SK-N-SH (cell line): ENCODE data around the gene THOP1. TPM values are rescaled to one million over a fixed set of nuclear protein-coding genes. Genes with fewer than 3 reads are reported as not detected.
A peak's percentile ranks its signal among the peaks of the same experiment; 100 is the strongest.

Source experiments
- CHD2 ChIP-seq: fragments of 150-350 bp; IDR thresholded peaks from 2 replicates; pipeline ENCODE4 v1.6.1; 2018; ENCODE audit warnings: low read length; ENCODE audit not compliant: partially characterized antibody
- CTCF ChIP-seq: fragments of 200-600 bp; sonication (generic); IDR thresholded peaks from 2 replicates; pipeline ENCODE4 v1.6.1; 2017; ENCODE audit warnings: antibody characterized with exemption, mild to moderate bottlenecking, moderate library complexity
- ELF1 ChIP-seq: IDR thresholded peaks from 2 replicates; pipeline ENCODE4 v1.4.0; 2012
- EZH2phosphoT487 ChIP-seq: fragments of 200-600 bp; sonication (generic); IDR thresholded peaks from 2 replicates; pipeline ENCODE4 v1.6.1; 2017; ENCODE audit warnings: low read depth, mixed run types, mild to moderate bottlenecking, antibody characterized with exemption, moderate library complexity, borderline replicate concordance
- FOSL2 ChIP-seq: IDR thresholded peaks from 2 replicates; pipeline ENCODE4 v1.4.0; 2012; ENCODE audit warnings: low read depth, mild to moderate bottlenecking, moderate library complexity, borderline replicate concordance
- GABPA ChIP-seq: IDR thresholded peaks from 2 replicates; pipeline ENCODE4 v1.4.0; 2012; ENCODE audit warnings: low read depth, mild to moderate bottlenecking
- MXI1 ChIP-seq: IDR thresholded peaks from 2 replicates; pipeline ENCODE4 v1.6.1; 2012; ENCODE audit warnings: mild to moderate bottlenecking, low read depth, low read length, improper control_type of control experiment
- NRF1 ChIP-seq: IDR thresholded peaks from 2 replicates; pipeline ENCODE4 v1.6.1; 2012; ENCODE audit warnings: low read depth, mild to moderate bottlenecking, low read length
- RCOR1 ChIP-seq: fragments of 150-350 bp; IDR thresholded peaks from 2 replicates; pipeline ENCODE4 v1.6.1; 2017; ENCODE audit warnings: antibody characterized with exemption, low read length
- REST ChIP-seq: IDR thresholded peaks from 2 replicates; pipeline ENCODE4 v1.6.1; 2012; ENCODE audit warnings: mild to moderate bottlenecking, low read depth, low read length, moderate library complexity
- RFX5 ChIP-seq: IDR thresholded peaks from 2 replicates; pipeline ENCODE4 v1.6.1; 2012; ENCODE audit warnings: mild to moderate bottlenecking, improper control_type of control experiment, low read length
- YY1 ChIP-seq: IDR thresholded peaks from 2 replicates; pipeline ENCODE4 v1.4.0; 2012; ENCODE audit warnings: low read depth, mild to moderate bottlenecking
- polyA plus RNA-seq, 3 experiments: library from polyadenylated mRNA; depleted of rRNA; stranded (reverse); fragments of >200 nt; gene quantifications; 2 replicates each; pipeline ENCODE4 v1.2.3, GENCODE V29; 2012
- TF ChIP-seq, protein P1 (sequence below): IDR thresholded peaks from 2 replicates; pipeline ENCODE4; 2012
- TF ChIP-seq, protein P2 (sequence below): IDR thresholded peaks from 2 replicates; pipeline ENCODE4 v1.4.0; 2012; ENCODE audit warnings: low read depth

Gene THOP1
- polyA plus RNA-seq, 1 of the 3 experiments (the other 2 are of a cell fraction), result 138 TPM

DNA sequence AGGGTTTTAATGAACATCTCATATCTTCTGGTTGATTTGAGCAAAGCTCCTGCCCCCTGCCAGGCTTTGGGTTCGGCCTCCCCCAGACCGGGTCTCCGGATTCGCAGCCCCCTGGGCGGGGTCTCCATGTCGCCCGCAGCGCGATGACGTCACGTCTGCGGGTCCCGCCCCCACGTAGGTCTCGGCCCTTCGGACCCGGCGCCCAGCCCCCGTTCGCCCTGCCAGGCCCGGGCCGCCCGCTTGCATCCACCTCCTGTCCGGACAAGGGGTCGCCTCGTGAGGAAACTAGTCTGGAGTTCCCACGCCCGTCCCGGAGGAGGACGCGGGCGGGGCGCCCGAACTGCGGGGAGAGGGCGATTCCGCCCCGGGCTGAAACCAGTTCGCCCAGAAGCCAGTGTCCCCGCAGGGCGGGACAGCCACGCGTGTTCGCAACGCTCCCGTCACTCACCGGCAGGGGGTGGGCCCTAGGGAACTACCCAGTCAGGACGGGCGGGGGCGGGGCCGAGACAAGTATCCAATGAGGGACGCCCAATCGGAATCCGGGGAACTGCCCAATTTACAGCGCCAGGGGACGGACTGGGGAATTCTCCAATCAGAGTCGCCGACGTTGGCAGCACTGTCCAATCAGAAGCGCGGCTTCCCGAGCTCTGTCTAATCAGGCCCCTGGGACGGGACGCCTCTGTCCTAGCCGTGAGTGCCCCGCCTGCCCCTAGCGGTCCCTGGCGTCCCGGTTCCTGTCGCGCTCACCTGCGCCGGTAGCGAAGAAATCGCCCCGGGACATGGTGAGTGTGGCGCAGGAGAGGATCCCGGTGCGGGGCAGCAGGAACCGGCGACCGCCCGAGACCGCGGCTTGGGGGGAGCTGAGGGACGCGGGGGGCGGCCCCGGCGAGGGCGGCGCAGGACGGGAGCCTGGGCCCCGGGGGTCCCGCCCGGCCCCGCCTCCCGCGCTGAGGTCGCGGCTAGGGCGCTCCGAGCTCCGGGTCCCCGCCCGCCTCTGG is 55.8 kb downstream of the THOP1 start, which contains the start of gene ZNF555 (continued):
- TF ChIP-seq CTCF, result peak; percentile 40
- TF ChIP-seq YY1, result no peak
- TF ChIP-seq RFX5, result peak; percentile 77
- TF ChIP-seq, protein P1, sequence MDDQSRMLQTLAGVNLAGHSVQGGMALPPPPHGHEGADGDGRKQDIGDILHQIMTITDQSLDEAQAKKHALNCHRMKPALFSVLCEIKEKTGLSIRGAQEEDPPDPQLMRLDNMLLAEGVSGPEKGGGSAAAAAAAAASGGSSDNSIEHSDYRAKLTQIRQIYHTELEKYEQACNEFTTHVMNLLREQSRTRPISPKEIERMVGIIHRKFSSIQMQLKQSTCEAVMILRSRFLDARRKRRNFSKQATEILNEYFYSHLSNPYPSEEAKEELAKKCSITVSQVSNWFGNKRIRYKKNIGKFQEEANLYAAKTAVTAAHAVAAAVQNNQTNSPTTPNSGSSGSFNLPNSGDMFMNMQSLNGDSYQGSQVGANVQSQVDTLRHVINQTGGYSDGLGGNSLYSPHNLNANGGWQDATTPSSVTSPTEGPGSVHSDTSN, result peak; percentile 100
- no peak for TF ChIP-seq EZH2phosphoT487
- TF ChIP-seq MXI1, result peak; percentile 51; the same call in 1 of the 2 replicates
- no peak for TF ChIP-seq NRF1
- no peak for TF ChIP-seq GABPA
- 0 out of 2 replicates have a peak, but pooled peaks have one; percentile 2 for TF ChIP-seq RCOR1
- TF ChIP-seq FOSL2, result no peak
- peak; percentile 85 for TF ChIP-seq CHD2
- TF ChIP-seq ELF1, result 0 out of 2 replicates have a peak, but pooled peaks have one; percentile 18
- TF ChIP-seq REST, result no peak
- TF ChIP-seq, protein P2, sequence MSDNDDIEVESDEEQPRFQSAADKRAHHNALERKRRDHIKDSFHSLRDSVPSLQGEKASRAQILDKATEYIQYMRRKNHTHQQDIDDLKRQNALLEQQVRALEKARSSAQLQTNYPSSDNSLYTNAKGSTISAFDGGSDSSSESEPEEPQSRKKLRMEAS, result peak; percentile 75
